ENCODE measurements around the gene IFT74. TPM values are rescaled to one million over a fixed set of nuclear protein-coding genes. Genes with fewer than 3 reads are reported as not detected.

IFT74 gene
- total RNA-seq, 1 experiment from 2014 or later, result 6.0 TPM

DNA sequence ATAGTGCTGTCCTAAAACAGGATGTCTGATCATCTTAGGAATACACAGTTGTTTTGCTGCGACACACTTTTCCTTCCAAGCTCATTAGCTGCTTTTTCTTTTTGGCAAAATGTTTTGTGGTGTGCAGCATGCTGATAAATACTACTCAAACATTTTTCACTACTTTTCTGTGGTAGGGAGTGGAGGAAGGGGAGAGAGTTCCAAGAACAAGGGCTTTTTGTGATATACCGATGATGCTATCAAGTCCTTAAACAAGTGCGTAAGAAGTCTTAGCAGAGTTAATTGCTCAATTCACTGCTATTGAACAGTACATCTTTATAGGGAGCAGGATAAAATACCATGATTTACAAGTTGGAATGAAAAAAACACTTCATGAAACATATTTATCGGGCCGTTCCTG, 129.2 kb downstream of the IFT74 start:
- no peaks in the 10 kb centered on the region for H3K27me3 ChIP-seq (ENCODE audit: control insufficient read depth, insufficient read depth, low read length)
- H3K36me3 ChIP-seq (ENCODE audit: control insufficient read depth, insufficient read depth, low read length), result no peaks in the 10 kb centered on the region
- no peak for TF ChIP-seq SIN3A (IDR thresholded peaks at IDR 0.05; ENCODE audit: borderline replicate concordance, insufficient read depth, low read depth, low read length)
- no peak for TF ChIP-seq TCF7L2 (IDR thresholded peaks at IDR 0.05; ENCODE audit: low read depth, low read length)
- TF ChIP-seq, protein P1, sequence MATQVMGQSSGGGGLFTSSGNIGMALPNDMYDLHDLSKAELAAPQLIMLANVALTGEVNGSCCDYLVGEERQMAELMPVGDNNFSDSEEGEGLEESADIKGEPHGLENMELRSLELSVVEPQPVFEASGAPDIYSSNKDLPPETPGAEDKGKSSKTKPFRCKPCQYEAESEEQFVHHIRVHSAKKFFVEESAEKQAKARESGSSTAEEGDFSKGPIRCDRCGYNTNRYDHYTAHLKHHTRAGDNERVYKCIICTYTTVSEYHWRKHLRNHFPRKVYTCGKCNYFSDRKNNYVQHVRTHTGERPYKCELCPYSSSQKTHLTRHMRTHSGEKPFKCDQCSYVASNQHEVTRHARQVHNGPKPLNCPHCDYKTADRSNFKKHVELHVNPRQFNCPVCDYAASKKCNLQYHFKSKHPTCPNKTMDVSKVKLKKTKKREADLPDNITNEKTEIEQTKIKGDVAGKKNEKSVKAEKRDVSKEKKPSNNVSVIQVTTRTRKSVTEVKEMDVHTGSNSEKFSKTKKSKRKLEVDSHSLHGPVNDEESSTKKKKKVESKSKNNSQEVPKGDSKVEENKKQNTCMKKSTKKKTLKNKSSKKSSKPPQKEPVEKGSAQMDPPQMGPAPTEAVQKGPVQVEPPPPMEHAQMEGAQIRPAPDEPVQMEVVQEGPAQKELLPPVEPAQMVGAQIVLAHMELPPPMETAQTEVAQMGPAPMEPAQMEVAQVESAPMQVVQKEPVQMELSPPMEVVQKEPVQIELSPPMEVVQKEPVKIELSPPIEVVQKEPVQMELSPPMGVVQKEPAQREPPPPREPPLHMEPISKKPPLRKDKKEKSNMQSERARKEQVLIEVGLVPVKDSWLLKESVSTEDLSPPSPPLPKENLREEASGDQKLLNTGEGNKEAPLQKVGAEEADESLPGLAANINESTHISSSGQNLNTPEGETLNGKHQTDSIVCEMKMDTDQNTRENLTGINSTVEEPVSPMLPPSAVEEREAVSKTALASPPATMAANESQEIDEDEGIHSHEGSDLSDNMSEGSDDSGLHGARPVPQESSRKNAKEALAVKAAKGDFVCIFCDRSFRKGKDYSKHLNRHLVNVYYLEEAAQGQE (IDR thresholded peaks at IDR 0.05; ENCODE audit: insufficient read depth in 1 of 2, low read depth in 2 of 2, low read length in 1 of 2), result no peak
- TF ChIP-seq POLR2AphosphoS5 (IDR thresholded peaks at IDR 0.05; ENCODE audit: low read depth, low read length), result no peak
- TF ChIP-seq, protein P2, sequence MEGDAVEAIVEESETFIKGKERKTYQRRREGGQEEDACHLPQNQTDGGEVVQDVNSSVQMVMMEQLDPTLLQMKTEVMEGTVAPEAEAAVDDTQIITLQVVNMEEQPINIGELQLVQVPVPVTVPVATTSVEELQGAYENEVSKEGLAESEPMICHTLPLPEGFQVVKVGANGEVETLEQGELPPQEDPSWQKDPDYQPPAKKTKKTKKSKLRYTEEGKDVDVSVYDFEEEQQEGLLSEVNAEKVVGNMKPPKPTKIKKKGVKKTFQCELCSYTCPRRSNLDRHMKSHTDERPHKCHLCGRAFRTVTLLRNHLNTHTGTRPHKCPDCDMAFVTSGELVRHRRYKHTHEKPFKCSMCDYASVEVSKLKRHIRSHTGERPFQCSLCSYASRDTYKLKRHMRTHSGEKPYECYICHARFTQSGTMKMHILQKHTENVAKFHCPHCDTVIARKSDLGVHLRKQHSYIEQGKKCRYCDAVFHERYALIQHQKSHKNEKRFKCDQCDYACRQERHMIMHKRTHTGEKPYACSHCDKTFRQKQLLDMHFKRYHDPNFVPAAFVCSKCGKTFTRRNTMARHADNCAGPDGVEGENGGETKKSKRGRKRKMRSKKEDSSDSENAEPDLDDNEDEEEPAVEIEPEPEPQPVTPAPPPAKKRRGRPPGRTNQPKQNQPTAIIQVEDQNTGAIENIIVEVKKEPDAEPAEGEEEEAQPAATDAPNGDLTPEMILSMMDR (IDR thresholded peaks at IDR 0.05), result no peak
- BruUV-seq (replicated peaks), result no TSS peak
- DNase-seq (ENCODE audit: low read depth, low spot score), result no peak
- no peak for ATAC-seq
- H3K9me3 ChIP-seq (ENCODE audit: control insufficient read depth, insufficient read depth, low read depth, low read length), result no peaks in the 10 kb centered on the region
- ChIA-PET CTCF (no interaction called here), POLR2A (no interaction called here)
- intact Hi-C loops (cut with micrococcal nuclease; ENCODE audit: unreplicated experiment) (no loop called here), in situ Hi-C loops (cut with HindIII; ENCODE audit: low pct_unique_long_range_greater_than_20kb, low sequenced_read_pairs) (no loop called here)
- H3K27ac ChIP-seq (ENCODE audit: low read length), result no peak overlapping the region
- H3K4me3 ChIP-seq (ENCODE audit: low read depth in 2 of 2, low read length in 2 of 2), result no peak overlapping the region
- no peaks in the 10 kb centered on the region for H3K4me1 ChIP-seq (ENCODE audit: control insufficient read depth, insufficient read depth, low read length)

DNA sequence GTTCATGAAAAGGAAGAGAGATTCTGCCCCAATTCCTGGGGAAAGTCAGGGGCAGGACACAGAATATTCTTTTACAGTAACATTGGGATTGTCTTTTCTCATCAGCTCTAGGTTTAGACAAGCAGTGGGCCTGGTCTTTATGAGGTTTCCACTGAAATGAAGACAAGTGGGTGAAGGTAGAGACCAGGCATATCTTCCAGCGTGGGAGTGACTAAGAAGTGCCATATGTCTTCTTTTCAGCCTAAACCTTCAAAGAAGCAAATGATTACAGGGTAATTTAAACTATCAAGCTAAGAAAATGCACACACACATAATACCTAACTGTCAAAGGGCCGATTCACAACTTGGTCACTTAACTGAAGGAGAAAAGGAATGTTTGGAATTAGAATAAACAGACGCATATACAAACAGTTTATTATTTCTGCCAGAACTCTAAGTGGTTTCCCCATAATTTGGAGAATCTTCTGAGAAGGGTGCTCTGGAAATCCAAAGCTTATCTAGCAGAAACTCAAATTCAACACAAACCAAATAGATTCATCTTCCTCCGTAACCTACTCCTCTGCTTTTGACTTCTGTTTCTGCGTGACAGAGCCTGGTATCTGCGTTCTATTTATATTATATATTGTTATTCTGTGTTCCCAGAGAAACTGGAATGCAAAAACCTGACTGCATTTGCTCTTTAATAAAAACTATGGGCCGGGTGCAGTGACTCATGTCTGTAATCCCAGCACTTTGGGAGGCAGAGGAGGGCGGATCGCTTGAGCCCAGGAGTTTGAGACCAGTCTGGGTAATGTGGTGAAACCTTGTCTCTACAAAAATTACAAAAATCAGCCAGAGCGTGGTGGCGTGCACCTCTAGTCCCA, 130.8 kb downstream of the IFT74 start:
- Histone ChIP-seq H3K27ac (ENCODE audit: low read length) (no peak overlapping the region), H3K9me3 (ENCODE audit: control insufficient read depth, insufficient read depth, low read depth, low read length) (no peaks in the 10 kb centered on the region), H3K36me3 (ENCODE audit: control insufficient read depth, insufficient read depth, low read length) (no peaks in the 10 kb centered on the region), H3K27me3 (ENCODE audit: control insufficient read depth, insufficient read depth, low read length) (no peaks in the 10 kb centered on the region), H3K4me1 (ENCODE audit: control insufficient read depth, insufficient read depth, low read length) (no peaks in the 10 kb centered on the region), H3K4me3 (ENCODE audit: low read depth in 2 of 2, low read length in 2 of 2) (no peak overlapping the region)
- intact Hi-C loops (cut with micrococcal nuclease; ENCODE audit: unreplicated experiment) (no loop called here), in situ Hi-C loops (cut with HindIII; ENCODE audit: low pct_unique_long_range_greater_than_20kb, low sequenced_read_pairs) (no loop called here)
- no TSS peak for BruUV-seq (replicated peaks)
- no peak for TF ChIP-seq TCF7L2 (IDR thresholded peaks at IDR 0.05; ENCODE audit: low read depth, low read length)
- TF ChIP-seq POLR2AphosphoS5 (IDR thresholded peaks at IDR 0.05; ENCODE audit: low read depth, low read length), result no peak
- no peak for TF ChIP-seq SIN3A (IDR thresholded peaks at IDR 0.05; ENCODE audit: borderline replicate concordance, insufficient read depth, low read depth, low read length)
- TF ChIP-seq, protein P2 (IDR thresholded peaks at IDR 0.05), result no peak
- ChIA-PET POLR2A (no interaction called here), CTCF (no interaction called here)
- ATAC-seq (no peak), DNase-seq (ENCODE audit: low read depth, low spot score) (no peak)
